ENCODE measurements around the gene KRTAP17-1.

DNA sequence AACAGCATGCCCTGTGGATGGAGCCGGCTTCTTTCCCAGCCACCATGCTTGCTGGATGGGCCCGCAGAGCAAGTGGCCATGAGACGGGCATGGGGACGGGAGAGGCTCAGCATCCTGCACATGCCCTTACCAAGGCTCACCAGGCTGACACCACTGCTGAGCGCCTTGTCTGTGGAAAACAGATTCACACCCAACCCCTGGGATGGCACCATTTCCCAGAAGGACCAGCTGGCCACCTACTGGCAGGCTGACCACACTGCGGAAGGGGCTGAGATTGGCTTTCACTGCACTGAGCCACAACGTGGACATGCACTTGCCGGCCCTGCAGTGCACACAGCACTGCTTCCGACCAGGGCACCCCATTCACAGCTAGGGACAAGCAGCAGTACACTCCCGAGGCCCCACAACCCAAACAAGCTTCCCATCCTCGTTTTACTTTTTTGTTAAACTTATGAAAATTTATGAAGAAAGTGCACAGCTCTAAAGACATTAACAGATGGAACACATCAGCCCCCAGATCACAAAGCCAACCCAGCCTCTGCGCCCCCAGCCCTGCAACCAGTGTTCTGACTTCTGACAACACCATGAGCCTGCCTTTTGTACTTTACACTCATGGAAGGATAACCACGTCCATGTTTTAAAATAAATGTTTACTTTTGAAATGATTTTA is 13.9 kb upstream of the KRTAP17-1 start:
- TF ChIP-seq POLR2AphosphoS5 (IDR thresholded peaks at IDR 0.05; ENCODE audit: low read depth, low read length) (no peak), TAF1 (IDR thresholded peaks at IDR 0.05; ENCODE audit: borderline replicate concordance, insufficient read depth, low read length) (no peak), FOXP2 (optimal IDR thresholded peaks at IDR 0.05; ENCODE audit: borderline replicate concordance, extremely low read depth, extremely low read length, insufficient read depth) (no peak)
- TF ChIP-seq, protein P1, sequence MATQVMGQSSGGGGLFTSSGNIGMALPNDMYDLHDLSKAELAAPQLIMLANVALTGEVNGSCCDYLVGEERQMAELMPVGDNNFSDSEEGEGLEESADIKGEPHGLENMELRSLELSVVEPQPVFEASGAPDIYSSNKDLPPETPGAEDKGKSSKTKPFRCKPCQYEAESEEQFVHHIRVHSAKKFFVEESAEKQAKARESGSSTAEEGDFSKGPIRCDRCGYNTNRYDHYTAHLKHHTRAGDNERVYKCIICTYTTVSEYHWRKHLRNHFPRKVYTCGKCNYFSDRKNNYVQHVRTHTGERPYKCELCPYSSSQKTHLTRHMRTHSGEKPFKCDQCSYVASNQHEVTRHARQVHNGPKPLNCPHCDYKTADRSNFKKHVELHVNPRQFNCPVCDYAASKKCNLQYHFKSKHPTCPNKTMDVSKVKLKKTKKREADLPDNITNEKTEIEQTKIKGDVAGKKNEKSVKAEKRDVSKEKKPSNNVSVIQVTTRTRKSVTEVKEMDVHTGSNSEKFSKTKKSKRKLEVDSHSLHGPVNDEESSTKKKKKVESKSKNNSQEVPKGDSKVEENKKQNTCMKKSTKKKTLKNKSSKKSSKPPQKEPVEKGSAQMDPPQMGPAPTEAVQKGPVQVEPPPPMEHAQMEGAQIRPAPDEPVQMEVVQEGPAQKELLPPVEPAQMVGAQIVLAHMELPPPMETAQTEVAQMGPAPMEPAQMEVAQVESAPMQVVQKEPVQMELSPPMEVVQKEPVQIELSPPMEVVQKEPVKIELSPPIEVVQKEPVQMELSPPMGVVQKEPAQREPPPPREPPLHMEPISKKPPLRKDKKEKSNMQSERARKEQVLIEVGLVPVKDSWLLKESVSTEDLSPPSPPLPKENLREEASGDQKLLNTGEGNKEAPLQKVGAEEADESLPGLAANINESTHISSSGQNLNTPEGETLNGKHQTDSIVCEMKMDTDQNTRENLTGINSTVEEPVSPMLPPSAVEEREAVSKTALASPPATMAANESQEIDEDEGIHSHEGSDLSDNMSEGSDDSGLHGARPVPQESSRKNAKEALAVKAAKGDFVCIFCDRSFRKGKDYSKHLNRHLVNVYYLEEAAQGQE (IDR thresholded peaks at IDR 0.05; ENCODE audit: insufficient read depth in 1 of 2, low read depth in 2 of 2, low read length in 2 of 2): no peak
